WTC11 (cell line): Measurements from ENCODE around the gene PITPNM3.

Experiments used
- CREM ChIP-seq: sonication (generic); formaldehyde crosslinking; IDR thresholded peaks from 2 replicates; pipeline ENCODE4 v1.8.1; 2022; ENCODE audit warnings: mild to moderate bottlenecking, missing genetic modification reagents, moderate library complexity
- E2F4 ChIP-seq: sonication (generic); formaldehyde crosslinking; IDR thresholded peaks from 2 replicates; pipeline ENCODE4 v1.8.1; 2022; ENCODE audit warnings: low read depth, mild to moderate bottlenecking, moderate library complexity, missing genetic modification reagents, borderline replicate concordance
- FOXP1 ChIP-seq: sonication (generic); formaldehyde crosslinking; IDR thresholded peaks from 2 replicates; pipeline ENCODE4 v1.8.0; 2022; ENCODE audit warnings: missing genetic modification reagents, mild to moderate bottlenecking, moderate library complexity, borderline replicate concordance
- GABPB1 ChIP-seq: sonication (generic); formaldehyde crosslinking; IDR thresholded peaks from 2 replicates; pipeline ENCODE4 v1.8.1; 2023; ENCODE audit warnings: mild to moderate bottlenecking, missing genetic modification reagents
- JUN ChIP-seq: sonication (generic); formaldehyde crosslinking; IDR thresholded peaks from 2 replicates; pipeline ENCODE4 v1.8.0; 2023; ENCODE audit warnings: mild to moderate bottlenecking, missing genetic modification reagents
- NFE2L1 ChIP-seq: sonication (generic); formaldehyde crosslinking; IDR thresholded peaks from 2 replicates; pipeline ENCODE4 v1.8.1; 2023; ENCODE audit warnings: missing genetic modification reagents
- NFYB ChIP-seq: sonication (generic); formaldehyde crosslinking; conservative IDR thresholded peaks from 2 replicates; pipeline ENCODE4 v1.8.0; 2022; ENCODE audit warnings: low read depth, missing genetic modification reagents
- NR2C2 ChIP-seq: sonication (generic); formaldehyde crosslinking; IDR thresholded peaks from 2 replicates; pipeline ENCODE4 v1.8.0; 2022; ENCODE audit warnings: mild to moderate bottlenecking, missing genetic modification reagents
- PRDM15 ChIP-seq: sonication (generic); formaldehyde crosslinking; IDR thresholded peaks from 2 replicates; pipeline ENCODE4 v1.8.0; 2022; ENCODE audit warnings: missing genetic modification reagents
- USF2 ChIP-seq: sonication (generic); formaldehyde crosslinking; IDR thresholded peaks from 2 replicates; pipeline ENCODE4 v1.8.1; 2023; ENCODE audit warnings: mild to moderate bottlenecking, missing genetic modification reagents, moderate library complexity
- ZNF219 ChIP-seq: sonication (generic); formaldehyde crosslinking; IDR thresholded peaks from 2 replicates; pipeline ENCODE4 v1.8.0; 2023; ENCODE audit warnings: missing genetic modification reagents, mild to moderate bottlenecking, borderline replicate concordance
- ZNF232 ChIP-seq: sonication (generic); formaldehyde crosslinking; IDR thresholded peaks from 2 replicates; pipeline ENCODE4 v1.8.0; 2022; ENCODE audit warnings: mild to moderate bottlenecking, missing genetic modification reagents
- TF ChIP-seq, protein P1 (sequence below): fragments of 200-600 bp; IDR thresholded peaks from 2 replicates; pipeline ENCODE4 v1.8.0; 2022; ENCODE audit warnings: antibody characterized with exemption

GRCh38 chr17:6420173-6420641 is 136.1 kb downstream of the PITPNM3 start:
- TF ChIP-seq GABPB1 (CRISPR knock-in tag) (no peak), NFE2L1 (no peak), NR2C2 (no peak), JUN (CRISPR knock-in tag) (no peak), USF2 (CRISPR knock-in tag) (0 out of 2 replicates have a peak, but pooled peaks have one; percentile 19), ZNF219 (CRISPR knock-in tag) (no peak), PRDM15 (peak; percentile 93), NFYB (CRISPR knock-in tag) (no peak), E2F4 (CRISPR knock-in tag) (no peak), CREM (CRISPR knock-in tag) (no peak), ZNF232 (CRISPR knock-in tag) (no peak), FOXP1 (CRISPR knock-in tag) (0 out of 2 replicates have a peak, but pooled peaks have one; percentile 24)
- TF ChIP-seq, protein P1, sequence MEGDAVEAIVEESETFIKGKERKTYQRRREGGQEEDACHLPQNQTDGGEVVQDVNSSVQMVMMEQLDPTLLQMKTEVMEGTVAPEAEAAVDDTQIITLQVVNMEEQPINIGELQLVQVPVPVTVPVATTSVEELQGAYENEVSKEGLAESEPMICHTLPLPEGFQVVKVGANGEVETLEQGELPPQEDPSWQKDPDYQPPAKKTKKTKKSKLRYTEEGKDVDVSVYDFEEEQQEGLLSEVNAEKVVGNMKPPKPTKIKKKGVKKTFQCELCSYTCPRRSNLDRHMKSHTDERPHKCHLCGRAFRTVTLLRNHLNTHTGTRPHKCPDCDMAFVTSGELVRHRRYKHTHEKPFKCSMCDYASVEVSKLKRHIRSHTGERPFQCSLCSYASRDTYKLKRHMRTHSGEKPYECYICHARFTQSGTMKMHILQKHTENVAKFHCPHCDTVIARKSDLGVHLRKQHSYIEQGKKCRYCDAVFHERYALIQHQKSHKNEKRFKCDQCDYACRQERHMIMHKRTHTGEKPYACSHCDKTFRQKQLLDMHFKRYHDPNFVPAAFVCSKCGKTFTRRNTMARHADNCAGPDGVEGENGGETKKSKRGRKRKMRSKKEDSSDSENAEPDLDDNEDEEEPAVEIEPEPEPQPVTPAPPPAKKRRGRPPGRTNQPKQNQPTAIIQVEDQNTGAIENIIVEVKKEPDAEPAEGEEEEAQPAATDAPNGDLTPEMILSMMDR, result no peak
